NCI-H1048 (cell line): Measurements from ENCODE around the gene KNTC1.
"Not testable (repeated sequence)": the region's sequence is repeated elsewhere in the genome, so short reads cannot be mapped to it uniquely, and the experiment has no call there.

Experiments used
- DNase-seq: peaks from one replicate; lab custom pipeline; 2025; lab: John Stamatoyannopoulos, UW

The KNTC1 gene

GRCh38 chr12:122558745-122559641, 31.9 kb downstream of the KNTC1 start:
- no peak for DNase-seq

- DNase-seq, result no peak
Observed at GRCh38 chr12:122560138-122560537, 33.1 kb downstream of the KNTC1 start.

- DNase-seq, result no peak
Observed at GRCh38 chr12:122563361-122563760, 36.3 kb downstream of the KNTC1 start.

GRCh38 chr12:122566816-122567215, 39.8 kb downstream of the KNTC1 start:
- not testable (repeated sequence) for DNase-seq

GRCh38 chr12:122569288-122569687, 42.2 kb downstream of the KNTC1 start:
- DNase-seq, result no peak

GRCh38 chr12:122570006-122570405, 43.0 kb downstream of the KNTC1 start:
- DNase-seq, result not testable (repeated sequence)

- no peak for DNase-seq
Observed at GRCh38 chr12:122571821-122572220, 44.8 kb downstream of the KNTC1 start.

- not testable (repeated sequence) for DNase-seq
Observed at GRCh38 chr12:122583294-122583693, 56.2 kb downstream of the KNTC1 start.

- no peak for DNase-seq
Observed at GRCh38 chr12:122584177-122584863, 57.3 kb downstream of the KNTC1 start.

GRCh38 chr12:122590990-122591389, 63.9 kb downstream of the KNTC1 start:
- no peak for DNase-seq

GRCh38 chr12:122591966-122592365, 64.9 kb downstream of the KNTC1 start:
- DNase-seq, result not testable (repeated sequence)

GRCh38 chr12:122592543-122592942, 65.5 kb downstream of the KNTC1 start:
- DNase-seq, result not testable (repeated sequence)

- no peak for DNase-seq
Observed at GRCh38 chr12:122593910-122594309, 66.9 kb downstream of the KNTC1 start.

- no peak for DNase-seq
Observed at GRCh38 chr12:122596838-122597237, 69.8 kb downstream of the KNTC1 start.

- DNase-seq, result no peak
Observed at GRCh38 chr12:122602456-122602855, 75.4 kb downstream of the KNTC1 start.

GRCh38 chr12:122604993-122605392, 77.9 kb downstream of the KNTC1 start:
- DNase-seq, result no peak

- no peak for DNase-seq
Observed at GRCh38 chr12:122609732-122610131, 82.7 kb downstream of the KNTC1 start.

- DNase-seq, result no peak
Observed at GRCh38 chr12:122610207-122610606, 83.2 kb downstream of the KNTC1 start.

- DNase-seq, result no peak
Observed at GRCh38 chr12:122610911-122611310, 83.9 kb downstream of the KNTC1 start.

- DNase-seq, result no peak
Observed at GRCh38 chr12:122614839-122615238, 87.8 kb downstream of the KNTC1 start.

GRCh38 chr12:122615780-122616179, 88.7 kb downstream of the KNTC1 start:
- DNase-seq, result no peak

GRCh38 chr12:122635471-122635870, 108.4 kb downstream of the KNTC1 start:
- DNase-seq, result no peak

GRCh38 chr12:122643207-122643805, 116.3 kb downstream of the KNTC1 start:
- no peak for DNase-seq
